SHP77 treated with DMSO at 0.1 percent for 48 hours (cell line): Measurements from ENCODE around the gene SUFU.
"Not testable (repeated sequence)": the region's sequence is repeated elsewhere in the genome, so short reads cannot be mapped to it uniquely, and the experiment has no call there.

Experiments used
- DNase-seq: peaks from one replicate; lab custom pipeline; 2025; lab: John Stamatoyannopoulos, UW

Gene SUFU

DNA sequence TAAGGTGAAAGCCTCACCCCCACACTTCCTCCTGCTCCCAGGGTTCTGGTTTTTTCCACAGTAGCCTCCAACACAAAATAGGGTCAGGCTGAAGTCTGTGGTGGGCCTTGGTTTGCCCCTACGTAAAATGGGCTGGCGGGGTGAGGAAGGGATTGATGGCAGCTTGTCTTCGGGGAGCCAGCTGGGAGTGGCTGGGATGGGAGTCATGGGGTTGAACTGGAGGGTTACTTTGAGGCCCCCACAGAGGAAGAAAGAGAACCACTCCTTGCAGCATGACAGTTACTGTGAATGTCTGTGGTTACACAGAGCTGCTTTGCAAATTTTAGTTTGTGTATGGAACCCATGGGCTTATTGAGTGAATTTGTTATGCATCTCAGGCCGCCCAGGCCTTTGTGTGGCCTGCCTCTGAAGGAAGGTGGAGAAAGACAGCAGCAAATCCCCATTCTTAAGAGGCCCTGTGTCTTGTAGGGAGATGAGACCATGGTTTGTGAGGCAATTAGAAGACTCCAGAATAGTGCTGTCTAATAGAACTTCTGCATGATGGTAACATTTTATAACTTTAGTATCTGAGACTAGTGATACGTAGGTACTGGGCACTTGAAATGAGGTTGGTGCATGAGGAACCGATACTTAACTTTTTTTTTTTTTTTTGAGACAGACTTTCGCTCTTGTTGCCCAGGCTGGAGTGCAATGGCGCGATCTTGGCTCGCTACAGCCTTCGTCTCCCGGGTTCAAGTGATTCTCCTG lies 148.6 kb downstream of the SUFU start:
- no peak for DNase-seq

DNA sequence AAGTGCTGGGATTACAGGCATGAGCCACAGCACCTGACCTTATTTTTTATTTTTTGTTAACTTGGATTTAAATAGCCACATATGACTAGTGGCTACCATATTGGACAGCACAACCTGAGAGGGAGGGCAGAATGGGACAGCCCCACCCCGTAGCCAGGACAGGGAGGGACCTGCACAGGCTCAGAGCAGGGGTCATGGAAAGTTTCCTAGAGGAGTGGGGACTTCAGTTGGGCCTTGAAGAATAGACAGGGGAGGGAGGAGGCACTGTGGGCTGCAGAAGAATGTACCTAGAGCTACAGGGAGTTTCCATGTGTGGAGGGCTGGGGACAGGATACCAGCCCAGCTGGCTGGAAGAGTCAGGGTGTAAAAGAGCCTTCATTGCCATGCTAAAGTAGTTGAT lies 149.3 kb downstream of the SUFU start:
- no peak for DNase-seq

DNA sequence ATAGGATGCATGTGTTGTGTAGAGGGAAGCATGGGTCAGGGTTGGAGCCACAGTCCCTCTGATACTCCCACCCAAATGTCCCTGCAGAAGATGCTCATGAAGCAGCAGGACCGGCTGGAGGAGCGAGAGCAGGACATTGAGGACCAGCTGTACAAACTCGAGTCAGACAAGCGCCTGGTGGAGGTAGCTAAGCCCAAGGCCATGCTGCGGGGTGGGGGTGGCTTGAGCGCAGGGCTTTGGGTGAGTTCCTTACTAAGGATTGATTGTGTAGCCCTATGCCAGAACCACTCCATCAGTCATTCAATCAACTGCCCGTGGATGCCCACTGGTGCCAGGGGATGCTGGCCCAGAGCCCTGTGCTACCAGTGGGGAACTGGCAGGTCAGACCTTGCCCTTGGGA lies 150.8 kb downstream of the SUFU start:
- no peak for DNase-seq

DNA sequence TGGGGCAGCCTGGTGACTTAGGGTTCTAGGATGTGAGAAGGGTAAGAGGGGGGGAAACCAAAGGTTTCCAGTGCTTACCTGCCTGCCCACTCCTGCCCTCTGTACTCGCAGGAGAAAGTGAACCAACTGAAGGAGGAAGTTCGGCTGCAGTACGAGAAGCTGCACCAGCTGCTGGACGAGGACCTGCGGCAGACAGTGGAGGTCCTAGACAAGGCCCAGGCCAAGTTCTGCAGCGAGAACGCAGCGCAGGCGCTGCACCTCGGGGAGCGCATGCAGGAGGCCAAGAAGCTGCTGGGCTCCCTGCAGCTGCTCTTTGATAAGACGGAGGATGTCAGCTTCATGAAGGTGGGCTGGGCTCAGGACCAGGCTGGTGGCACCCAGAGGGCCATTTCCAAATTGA lies 151.2 kb downstream of the SUFU start:
- no peak for DNase-seq

GRCh38 chr10:102656026-102656425 lies 152.3 kb downstream of the SUFU start:
- DNase-seq = no peak

- DNase-seq = no peak
Observed at GRCh38 chr10:102656791-102657371, 153.1 kb downstream of the SUFU start.

DNA sequence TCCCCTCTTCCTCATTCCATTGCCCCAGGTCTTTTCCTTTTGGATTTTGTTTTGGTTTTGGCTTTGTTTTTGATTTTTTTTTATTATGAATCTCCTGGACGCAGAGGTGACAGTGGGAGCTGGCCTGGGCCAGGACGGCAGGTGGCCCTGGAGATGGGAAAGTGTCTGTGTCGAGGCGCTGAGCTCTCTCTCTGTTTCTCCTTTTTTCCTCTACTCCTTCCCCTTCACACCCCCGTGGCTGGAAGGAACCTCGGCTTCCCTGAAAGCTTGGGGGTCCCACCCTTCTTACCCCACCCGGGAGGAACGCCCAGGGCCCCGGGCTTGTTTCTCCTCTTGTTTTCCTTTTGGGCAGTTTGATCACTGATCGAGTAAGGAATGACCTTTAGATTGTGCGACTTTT lies 153.7 kb downstream of the SUFU start:
- no peak for DNase-seq

- DNase-seq = no peak
Observed at GRCh38 chr10:102657984-102658724, 154.4 kb downstream of the SUFU start.

DNA sequence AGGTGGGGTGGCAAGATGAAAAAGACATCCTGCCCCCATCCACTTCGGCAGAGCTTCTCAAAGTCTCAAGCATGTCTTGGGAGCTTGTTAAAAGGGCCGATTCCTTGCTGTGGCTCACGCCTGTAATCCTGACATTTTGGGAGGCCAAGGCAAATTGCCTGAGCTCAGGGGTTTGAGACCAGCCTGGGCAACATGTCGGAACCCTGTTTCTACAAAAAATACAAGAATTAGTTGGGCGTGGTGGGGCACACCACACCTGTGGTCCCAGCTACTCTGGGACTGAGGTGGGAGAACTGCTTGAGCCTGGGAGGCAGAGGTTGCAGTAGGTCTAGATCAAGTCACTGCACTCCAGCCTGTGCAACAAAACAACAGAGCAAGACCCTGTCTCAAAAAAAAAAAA lies 155.0 kb downstream of the SUFU start:
- DNase-seq = no peak

DNA sequence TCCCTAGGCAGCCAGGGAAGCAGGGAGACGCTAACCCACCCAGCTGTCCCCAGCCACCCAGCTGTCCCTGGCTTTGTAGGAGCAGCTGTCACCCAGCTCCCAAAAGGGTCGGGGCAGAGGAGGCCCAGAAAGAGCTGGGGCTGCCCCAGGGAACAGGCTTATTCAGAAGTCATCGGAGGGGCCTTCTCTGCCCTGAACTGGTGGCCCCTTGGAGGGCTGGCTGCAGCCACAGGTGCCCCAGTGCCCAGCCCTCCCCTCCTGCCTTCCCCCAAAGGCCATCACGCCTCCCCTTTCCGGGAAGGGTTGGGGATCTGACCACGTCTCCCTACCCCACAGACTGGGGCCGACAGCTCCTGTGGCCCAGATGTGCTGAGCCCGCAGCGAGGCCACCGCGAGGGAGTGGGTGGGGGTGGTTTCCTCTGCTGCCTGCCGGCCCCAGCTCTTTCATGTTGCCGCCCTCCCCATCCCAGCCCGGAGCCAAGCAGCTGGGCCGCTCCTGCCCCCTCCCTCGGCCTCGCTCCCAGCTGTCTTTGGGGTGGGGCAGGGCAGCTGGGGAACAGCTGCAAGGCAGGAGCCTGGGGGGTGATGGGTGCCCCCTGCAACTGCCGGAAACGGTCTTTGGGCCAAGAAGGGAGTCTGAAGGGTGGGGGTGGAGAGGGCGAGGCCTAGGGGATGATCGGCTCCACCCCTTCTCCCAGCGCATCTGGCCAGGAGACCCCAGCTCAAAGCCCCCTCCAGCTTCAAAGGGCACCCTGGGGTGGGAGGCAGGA lies 157.3 kb downstream of the SUFU start:
- peak; percentile 56 for DNase-seq

GRCh38 chr10:102661658-102662028 lies 157.9 kb downstream of the SUFU start:
- DNase-seq = no peak

DNA sequence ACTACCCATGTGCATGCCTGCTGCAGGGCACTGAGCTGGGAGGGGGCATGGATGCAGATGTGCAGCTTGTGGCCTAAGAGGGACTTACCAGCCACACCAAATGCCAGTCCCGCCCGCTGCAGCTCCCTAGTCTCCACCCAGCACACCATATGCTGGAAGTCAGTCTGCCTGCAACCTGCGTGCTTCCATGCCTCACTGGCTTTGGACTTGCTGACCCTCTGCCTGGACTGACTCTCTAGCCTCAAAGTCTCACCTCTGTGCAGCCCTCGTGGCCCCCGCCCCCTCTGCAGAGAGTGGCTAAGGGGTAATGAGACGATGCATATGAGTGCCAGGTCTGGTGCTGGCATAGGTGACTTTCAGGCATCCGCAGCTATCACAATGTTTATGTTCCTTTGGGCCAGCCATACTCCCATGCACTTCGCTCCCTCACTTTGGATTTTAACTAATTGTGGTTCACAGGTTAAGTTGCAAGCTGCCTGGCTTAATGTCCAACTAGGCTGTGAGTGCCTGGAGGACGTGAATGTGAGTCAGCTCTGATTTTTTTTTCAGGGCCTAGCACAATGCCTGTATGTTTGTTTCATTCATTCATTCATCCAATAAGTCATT lies 162.2 kb downstream of the SUFU start:
- no peak for DNase-seq

DNA sequence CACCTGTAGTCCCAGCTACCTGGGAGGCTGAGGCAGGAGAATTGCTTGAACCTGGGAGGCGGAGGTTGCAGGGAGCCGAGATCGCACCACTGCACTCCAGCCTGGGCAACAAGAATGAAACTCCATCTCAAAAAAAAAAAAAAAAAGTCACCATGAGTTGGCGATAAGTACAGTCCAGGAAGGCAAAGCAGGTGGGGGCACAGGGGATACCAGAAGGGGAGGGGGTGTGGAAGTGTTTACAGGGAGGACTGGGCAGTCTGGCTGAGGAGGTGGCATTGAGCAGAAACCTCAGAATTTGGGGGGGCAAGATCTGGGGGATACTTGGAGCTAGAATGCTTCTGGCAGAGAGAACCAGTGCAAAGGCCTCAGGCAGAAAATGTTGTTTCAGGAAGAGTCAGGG lies 163.6 kb downstream of the SUFU start:
- DNase-seq = not testable (repeated sequence)

GRCh38 chr10:102668326-102669107 lies 164.7 kb downstream of the SUFU start:
- DNase-seq = no peak

DNA sequence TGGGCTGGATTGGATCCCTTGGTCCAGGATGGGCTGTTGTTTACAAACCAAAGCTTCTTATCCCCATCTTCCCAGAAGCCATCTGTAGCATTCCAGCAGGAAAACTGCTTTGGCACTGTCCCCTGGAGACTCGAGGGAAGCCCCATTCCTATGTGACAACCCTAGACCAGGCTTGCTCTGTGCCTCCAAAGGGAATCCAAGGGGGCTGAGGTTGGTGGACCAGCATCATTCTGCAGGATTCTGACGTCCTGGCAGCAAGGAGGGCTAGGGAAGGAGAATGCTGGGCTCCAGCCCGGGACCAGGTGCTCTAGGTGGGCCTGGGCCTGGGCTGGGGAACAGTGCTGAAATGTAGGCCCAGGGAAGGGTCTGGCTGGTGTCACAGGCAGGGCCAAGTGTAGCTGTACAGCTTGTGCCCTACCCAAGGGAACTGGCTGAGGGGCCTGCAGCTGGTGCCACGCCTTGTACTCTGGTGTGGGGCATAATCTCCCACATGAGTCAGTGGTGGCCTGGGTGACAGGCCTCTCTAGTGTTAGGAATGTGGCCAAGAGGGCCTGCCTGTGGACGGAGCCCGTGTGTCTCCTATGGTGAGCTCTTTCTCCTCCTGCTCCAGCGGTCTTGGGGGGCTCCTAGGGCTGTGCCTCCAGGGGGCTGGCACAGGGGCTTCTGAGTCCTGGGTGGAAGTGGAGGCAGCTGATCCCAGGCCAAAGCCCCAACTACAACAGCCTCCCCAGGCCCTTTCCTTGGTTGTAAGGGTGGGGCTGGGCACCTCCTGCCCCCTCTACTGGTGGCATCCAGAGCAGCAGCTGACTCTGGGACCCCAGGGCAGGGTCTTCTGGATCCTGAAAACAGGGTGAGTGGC lies 165.7 kb downstream of the SUFU start:
- DNase-seq = no peak

GRCh38 chr10:102670065-102670670 lies 166.4 kb downstream of the SUFU start:
- no peak for DNase-seq

- no peak for DNase-seq
Observed at GRCh38 chr10:102670871-102671434, 167.2 kb downstream of the SUFU start.

DNA sequence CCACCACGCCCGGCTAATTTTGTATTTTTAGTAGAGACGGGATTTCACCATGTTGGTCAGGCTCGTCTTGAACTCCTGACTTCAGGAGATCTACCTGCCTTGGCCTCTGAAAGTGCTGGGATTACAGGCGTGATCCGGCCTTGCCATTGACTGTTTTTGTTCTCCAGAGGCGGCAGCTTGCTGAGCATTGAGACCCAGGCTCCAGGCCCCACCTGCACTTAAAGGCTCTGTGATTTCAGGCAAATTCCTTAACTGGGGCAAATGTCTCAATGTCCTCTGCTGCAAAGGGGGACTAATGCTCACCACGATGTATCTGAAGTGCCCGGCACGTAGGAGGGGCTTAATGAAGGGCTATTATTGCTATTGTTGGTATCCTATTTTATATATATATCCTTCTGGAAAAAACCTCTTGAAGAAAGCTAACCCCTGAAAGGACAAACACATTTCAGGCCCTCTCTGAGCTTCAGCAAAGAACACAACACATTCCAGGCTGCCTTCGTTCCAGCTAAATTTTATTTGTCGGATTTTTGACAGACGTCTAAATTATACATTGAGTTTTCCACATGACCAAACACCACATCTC lies 169.6 kb downstream of the SUFU start:
- DNase-seq = no peak

GRCh38 chr10:102673819-102674511 lies 170.2 kb downstream of the SUFU start:
- peak; percentile 67 for DNase-seq
